Activated naive CD4-positive, alpha-beta T cell treated with anti-CD3 and anti-CD28 coated beads for 36 hours (primary cell): ENCODE data around the gene SULT6B1. TPM values are rescaled to one million over a fixed set of nuclear protein-coding genes. Genes with fewer than 3 reads are reported as not detected.
"Not testable (repeated sequence)": the region's sequence is repeated elsewhere in the genome, so short reads cannot be mapped to it uniquely, and the experiment has no call there.

ENCODE experiments used
- CTCF ChIA-PET: fragments of 350-600 bp; sonication (Branson Sonifier 250); formaldehyde crosslinking; loops from one replicate; lab custom pipeline; 2021; ENCODE audit warnings: antibody characterized with exemption; lab: Charles Lee
- DNase-seq: peaks from one replicate; pipeline ENCODE4 v3.0.0-alpha.2; 2020
- H3K27ac Mint-ChIP-seq: one replicate; pipeline ENCODE4 v1.8.0; 2021; ENCODE audit warnings: mild to moderate bottlenecking, mixed read lengths
- H3K27me3 Mint-ChIP-seq: one replicate; pipeline ENCODE4 v1.8.0; 2021; ENCODE audit warnings: low read depth, mixed read lengths
- H3K36me3 Mint-ChIP-seq: one replicate; pipeline ENCODE4 v1.8.0; 2021; ENCODE audit warnings: low read depth, mixed read lengths
- H3K4me1 Mint-ChIP-seq: one replicate; pipeline ENCODE4 v1.8.0; 2021; ENCODE audit warnings: low read depth, mixed read lengths
- H3K4me3 Mint-ChIP-seq: one replicate; pipeline ENCODE4 v1.8.0; 2021; ENCODE audit warnings: mild to moderate bottlenecking, moderate library complexity, mixed read lengths
- H3K9me3 Mint-ChIP-seq: one replicate; pipeline ENCODE4 v1.8.0; 2021; ENCODE audit warnings: mixed read lengths
- intact Hi-C: fragments of 100-400 bp; cut with micrococcal nuclease; formaldehyde crosslinking; loops from one replicate; pipeline ENCODE4 v1.15.1; 2023
- total RNA-seq, 2 experiments: library from RNA; stranded (reverse); gene quantifications; one replicate each; pipeline ENCODE4 v1.2.3, GENCODE V29; 2021

SULT6B1 gene
- total RNA-seq, 2 experiments from 2014 or later: not detected

- Mint-ChIP-seq H3K36me3 (peaks cover 72% of the 10 kb centered on the region), H3K27me3 (no peaks in the 10 kb centered on the region), H3K4me1 (peaks cover 25% of the 10 kb centered on the region), H3K9me3 (peaks cover 31% of the 10 kb centered on the region), H3K27ac (no peak overlapping the region), H3K4me3 (no peak overlapping the region)
- no peak for DNase-seq
- CTCF ChIA-PET: interaction anchor here (1.0 kb wide), 1 partner anchor 9 kb away, joined by 4 read pairs; no protein-coding TSS in a partner anchor
- intact Hi-C loops: loop anchor here (2.0 kb wide), 1 partner anchor 15 kb away; the partner anchor contains the start of gene CEBPZOS
Measured at GRCh38 chr2:37211939-37212338, 23.5 kb upstream of the SULT6B1 start.

DNA sequence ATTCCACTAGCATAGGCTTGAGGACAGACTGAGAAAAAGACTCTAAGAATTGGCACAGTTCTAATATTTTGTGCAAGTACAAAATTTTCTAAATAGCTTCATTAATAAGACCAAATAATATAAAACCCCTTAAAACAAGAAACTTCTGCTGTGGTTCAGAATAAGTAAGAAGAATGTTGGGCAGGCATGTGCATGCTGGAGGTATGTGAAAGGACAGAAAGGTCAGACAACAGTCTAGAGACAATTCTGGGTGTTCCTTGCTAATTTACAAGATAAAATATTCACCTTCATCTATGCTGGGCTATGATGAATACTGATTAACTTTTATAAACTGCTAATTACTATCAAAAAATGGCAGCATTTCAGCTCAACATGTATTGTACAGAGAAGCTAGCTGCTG lies 22.7 kb upstream of the SULT6B1 start:
- Mint-ChIP-seq H3K4me3 (no peak overlapping the region), H3K36me3 (peaks cover 74% of the 10 kb centered on the region), H3K27me3 (no peaks in the 10 kb centered on the region), H3K9me3 (peaks cover 36% of the 10 kb centered on the region), H3K27ac (no peak overlapping the region), H3K4me1 (peaks cover 28% of the 10 kb centered on the region)
- DNase-seq: no peak
- intact Hi-C loops: loop anchor here (2.0 kb wide), 1 partner anchor 14 kb away; the partner anchor contains the start of gene CEBPZOS
- CTCF ChIA-PET: interaction anchor here (1.0 kb wide), 1 partner anchor 8 kb away, joined by 4 read pairs; no protein-coding TSS in a partner anchor

DNA sequence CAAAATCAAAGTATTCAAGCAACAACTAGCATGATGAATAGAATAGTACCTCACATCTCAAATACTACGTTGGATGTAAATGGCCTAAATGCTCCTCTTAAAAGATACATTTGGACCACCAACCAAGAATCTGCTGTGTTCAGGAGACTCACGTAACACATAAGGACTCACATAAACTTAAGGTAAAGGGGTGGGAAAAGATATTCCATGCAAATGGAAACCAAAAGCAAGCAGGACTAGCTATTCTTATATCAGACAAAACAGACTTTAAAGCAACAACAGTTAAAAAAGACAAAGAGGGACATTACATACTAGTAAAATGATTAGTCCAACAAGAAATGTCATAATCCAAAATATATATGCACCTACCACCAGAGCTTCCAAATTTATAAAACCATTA lies 18.3 kb upstream of the SULT6B1 start:
- intact Hi-C loops, H3K27ac Mint-ChIP-seq, H3K27me3 Mint-ChIP-seq, DNase-seq, H3K4me3 Mint-ChIP-seq: not testable (repeated sequence)
- CTCF ChIA-PET: interaction anchor here (0.6 kb wide), 1 partner anchor 737 kb away, joined by 10 read pairs; no protein-coding TSS in a partner anchor
- H3K4me1 Mint-ChIP-seq: peaks cover 33% of the 10 kb centered on the region
- H3K9me3 Mint-ChIP-seq: peaks cover 44% of the 10 kb centered on the region
- H3K36me3 Mint-ChIP-seq: peaks cover 94% of the 10 kb centered on the region

DNA sequence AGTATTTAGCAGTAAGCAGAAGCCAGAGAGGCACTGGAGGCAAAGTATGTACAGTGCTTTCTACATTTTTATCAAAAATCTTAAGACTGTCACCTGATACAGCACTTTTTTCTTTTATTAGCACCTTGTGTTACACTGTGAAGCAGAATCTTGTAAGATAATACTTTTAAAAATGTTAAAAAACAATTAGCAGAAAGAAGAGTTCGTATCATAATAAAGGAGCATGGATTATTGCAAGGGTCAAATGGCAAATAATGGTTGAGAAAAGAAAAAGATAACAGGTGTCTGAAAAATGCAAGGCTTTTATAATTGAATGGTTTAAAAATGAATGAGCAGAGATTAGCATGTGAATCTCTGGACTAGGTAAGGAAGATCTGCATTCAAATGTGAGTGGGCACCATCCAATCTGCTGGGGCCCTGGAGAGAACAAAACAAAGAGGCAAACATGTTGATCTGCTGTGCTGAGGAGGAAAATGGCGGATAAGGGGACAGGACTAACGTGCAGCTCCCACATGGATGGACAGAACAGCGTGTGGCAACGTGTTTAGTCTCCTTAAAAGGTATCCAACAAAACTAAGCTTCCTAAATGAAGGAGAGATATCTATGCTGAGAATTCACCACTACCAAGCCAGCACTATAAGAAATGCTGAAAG lies 17.3 kb upstream of the SULT6B1 start:
- Mint-ChIP-seq H3K36me3 (peaks cover 86% of the 10 kb centered on the region), H3K9me3 (peaks cover 44% of the 10 kb centered on the region), H3K27me3 (no peaks in the 10 kb centered on the region), H3K27ac (no peak overlapping the region), H3K4me1 (peaks cover 34% of the 10 kb centered on the region), H3K4me3 (no peak overlapping the region)
- DNase-seq: no peak
- intact Hi-C loops: no loop called here
- CTCF ChIA-PET: interaction anchor here (0.6 kb wide), 1 partner anchor 736 kb away, joined by 10 read pairs; no protein-coding TSS in a partner anchor

DNA sequence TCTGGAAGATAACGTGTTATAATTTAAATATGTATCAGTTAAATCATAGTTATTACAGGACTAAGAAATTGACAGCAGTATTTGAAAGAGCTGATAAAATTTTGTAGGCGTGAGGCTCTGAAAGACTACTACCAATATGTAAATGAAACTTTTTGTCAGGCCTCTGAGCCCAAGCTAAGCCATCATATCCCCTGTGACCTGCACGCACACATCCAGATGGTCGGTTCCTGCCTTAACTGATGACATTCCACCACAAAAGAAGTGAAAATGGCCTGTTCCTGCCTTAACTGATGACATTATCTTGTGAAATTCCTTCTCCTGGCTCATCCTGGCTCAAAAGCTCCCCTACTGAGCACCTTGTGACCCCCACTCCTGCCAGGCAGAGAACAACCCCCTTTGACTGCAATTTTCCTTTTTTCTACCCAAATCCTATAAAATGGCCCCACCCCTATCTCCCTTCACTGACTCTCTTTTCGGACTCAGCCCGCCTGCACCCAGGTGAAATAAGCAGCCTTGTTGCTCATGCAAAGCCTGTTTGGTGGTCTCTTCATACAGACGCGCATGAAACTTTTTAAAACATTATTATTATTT lies 16.7 kb upstream of the SULT6B1 start:
- H3K36me3 Mint-ChIP-seq: peaks cover 83% of the 10 kb centered on the region
- intact Hi-C loops, CTCF ChIA-PET, DNase-seq, H3K4me3 Mint-ChIP-seq, H3K27me3 Mint-ChIP-seq: not testable (repeated sequence)
- peak overlapping the region; percentile 26 for H3K27ac Mint-ChIP-seq
- H3K9me3 Mint-ChIP-seq: peaks cover 43% of the 10 kb centered on the region
- H3K4me1 Mint-ChIP-seq: peaks cover 34% of the 10 kb centered on the region

DNA sequence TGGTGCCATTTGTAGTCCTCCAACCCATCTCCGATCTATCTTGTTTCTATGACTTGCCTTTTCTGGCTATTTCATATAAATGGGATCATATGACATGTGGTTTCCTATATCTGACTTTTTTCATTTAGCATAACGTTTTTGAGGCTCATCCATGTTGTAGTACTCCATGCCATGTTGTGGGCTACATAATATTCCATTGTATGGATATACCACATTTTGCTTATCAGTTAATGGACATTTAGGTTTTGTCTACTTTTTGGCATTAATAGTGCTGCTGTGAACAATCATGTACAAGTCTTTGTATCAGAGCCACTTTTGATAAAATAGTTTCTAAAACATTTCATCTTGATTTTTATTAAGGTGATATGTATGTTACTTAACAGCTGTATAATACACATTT lies 15.2 kb upstream of the SULT6B1 start:
- Mint-ChIP-seq H3K27ac (peak overlapping the region; percentile 67), H3K4me3 (no peak overlapping the region), H3K9me3 (peaks cover 31% of the 10 kb centered on the region), H3K4me1 (peaks cover 38% of the 10 kb centered on the region), H3K27me3 (no peaks in the 10 kb centered on the region), H3K36me3 (peaks cover 72% of the 10 kb centered on the region)
- CTCF ChIA-PET: interaction anchor here (1.7 kb wide), 1 partner anchor 8 kb away, joined by 4 read pairs; no protein-coding TSS in a partner anchor
- no peak for DNase-seq
- intact Hi-C loops: no loop called here

DNA sequence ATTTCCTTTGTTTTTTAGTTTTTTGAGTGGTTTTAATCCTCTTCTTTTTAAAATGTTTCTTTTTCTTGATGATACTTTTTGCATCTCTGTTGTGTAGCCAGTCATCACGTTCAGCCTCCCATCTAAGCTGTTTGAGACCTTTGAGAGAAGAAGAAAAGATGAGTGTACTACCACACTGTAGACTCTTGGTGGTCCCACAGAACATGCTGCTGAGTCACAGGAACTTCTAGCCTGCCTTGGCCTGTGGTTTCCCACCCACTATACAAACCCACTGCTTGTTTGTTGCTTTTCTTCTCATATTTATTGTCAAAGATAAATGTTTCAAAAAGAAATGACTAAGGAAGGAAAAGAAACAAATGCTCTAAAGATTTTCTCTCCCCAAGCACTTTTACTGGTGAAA lies 13.3 kb upstream of the SULT6B1 start:
- peaks cover 35% of the 10 kb centered on the region for H3K4me1 Mint-ChIP-seq
- H3K9me3 Mint-ChIP-seq: peaks cover 12% of the 10 kb centered on the region
- peaks cover 53% of the 10 kb centered on the region for H3K36me3 Mint-ChIP-seq
- peak overlapping the region; percentile 66 for H3K27ac Mint-ChIP-seq
- CTCF ChIA-PET: no interaction called here
- H3K27me3 Mint-ChIP-seq: no peaks in the 10 kb centered on the region
- peak; percentile 13 for DNase-seq
- no peak overlapping the region for H3K4me3 Mint-ChIP-seq
- intact Hi-C loops: no loop called here

DNA sequence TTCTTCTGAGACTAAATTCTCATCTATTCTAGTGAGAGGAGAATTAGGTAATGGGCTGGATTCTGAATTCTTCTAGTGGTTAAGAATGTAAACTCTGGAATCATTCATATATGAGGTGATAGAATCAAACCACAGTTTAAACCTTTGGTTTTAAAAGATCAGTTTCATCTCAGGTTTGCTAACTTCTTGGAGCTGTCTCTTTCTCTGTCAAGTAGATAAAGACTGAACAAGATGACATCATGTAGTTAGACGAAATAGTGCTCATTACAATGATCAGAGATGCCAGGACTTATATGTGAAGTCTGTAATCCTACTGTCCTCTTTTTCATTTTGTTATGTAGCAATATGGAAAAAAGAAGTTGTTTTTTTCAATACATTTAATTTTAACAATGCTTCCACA lies 12.7 kb upstream of the SULT6B1 start:
- H3K27me3 Mint-ChIP-seq: no peaks in the 10 kb centered on the region
- H3K36me3 Mint-ChIP-seq: peaks cover 49% of the 10 kb centered on the region
- H3K27ac Mint-ChIP-seq: peak overlapping the region; percentile 66
- intact Hi-C loops: no loop called here
- no peak overlapping the region for H3K4me3 Mint-ChIP-seq
- DNase-seq: no peak
- peaks cover 8% of the 10 kb centered on the region for H3K9me3 Mint-ChIP-seq
- peaks cover 33% of the 10 kb centered on the region for H3K4me1 Mint-ChIP-seq
- CTCF ChIA-PET: interaction anchor here (0.7 to 1.2 kb wide), 2 partner anchors 14 to 45 kb away, joined by 3 to 4 read pairs; no protein-coding TSS in a partner anchor

DNA sequence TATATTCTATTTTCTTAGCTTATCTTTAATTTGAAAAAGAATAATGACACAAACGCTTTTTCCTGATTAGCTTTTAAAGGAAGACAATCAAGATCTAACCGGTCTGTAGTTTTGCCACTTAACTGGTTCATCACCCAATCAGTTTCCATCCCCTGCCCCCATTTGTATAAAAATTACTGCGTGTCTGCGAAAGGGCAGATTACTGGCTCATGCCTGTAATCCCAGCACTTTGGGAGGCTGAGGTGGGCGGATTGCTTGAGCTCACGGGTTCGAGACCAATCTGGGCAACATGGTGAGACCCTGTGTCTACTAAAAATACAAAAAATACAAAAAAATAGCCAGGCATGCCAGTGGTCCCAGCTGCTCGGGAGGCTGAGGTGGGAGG lies 10.2 kb upstream of the SULT6B1 start:
- peaks cover 32% of the 10 kb centered on the region for H3K4me1 Mint-ChIP-seq
- H3K36me3 Mint-ChIP-seq: peaks cover 24% of the 10 kb centered on the region
- CTCF ChIA-PET: no interaction called here
- intact Hi-C loops: no loop called here
- H3K27me3 Mint-ChIP-seq: no peaks in the 10 kb centered on the region
- H3K9me3 Mint-ChIP-seq: peaks cover 2% of the 10 kb centered on the region
- peak overlapping the region; percentile 30 for H3K27ac Mint-ChIP-seq
- DNase-seq: no peak
- no peak overlapping the region for H3K4me3 Mint-ChIP-seq

DNA sequence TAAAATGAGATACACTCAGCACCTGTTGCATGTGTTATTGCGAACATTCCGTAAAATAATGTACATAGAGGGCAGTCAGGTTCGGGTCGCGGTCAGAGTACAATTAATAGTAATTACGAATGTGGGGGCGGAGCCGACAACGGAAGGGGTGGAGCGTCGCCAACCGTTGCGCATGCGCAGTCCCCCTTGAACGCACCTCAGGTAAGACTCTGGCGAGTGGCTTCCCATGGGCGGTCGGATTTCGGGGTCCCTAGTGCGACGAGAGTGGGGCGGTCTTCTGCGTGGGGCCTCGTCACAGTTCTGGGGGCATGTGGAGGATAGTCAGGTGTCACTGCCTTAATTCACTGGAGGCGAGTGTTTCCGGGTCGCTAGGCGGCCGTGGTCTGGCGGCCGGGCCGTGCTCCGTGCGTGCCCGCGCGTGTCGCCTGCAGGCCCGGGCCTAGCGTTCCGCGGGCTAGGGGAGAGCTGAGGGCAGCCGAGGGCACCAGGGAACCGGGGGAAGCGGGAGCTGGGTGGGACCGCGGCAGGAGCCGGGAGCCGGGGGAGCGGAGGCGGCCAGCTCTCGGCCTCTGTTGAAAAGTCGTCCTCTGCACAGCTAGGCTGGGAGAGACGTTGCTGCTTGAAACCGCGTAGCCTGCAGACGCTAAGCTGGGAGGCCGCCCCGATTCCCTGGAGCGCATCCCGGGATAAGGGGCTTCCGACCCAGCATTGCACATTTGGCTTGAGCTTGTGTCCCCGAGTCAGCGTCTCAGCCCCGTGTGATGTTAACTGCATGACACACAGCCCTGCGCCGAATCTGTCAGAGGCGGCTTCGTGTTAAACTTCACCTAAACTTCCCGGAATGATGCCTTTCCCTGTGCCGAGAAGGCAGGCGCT lies 8.1 kb upstream of the SULT6B1 start, which contains the start of gene CEBPZOS:
TSS of gene CEBPZOS (plus strand) at position 177 of the 876 bp plus-strand sequence. CDS start 3,209 bp downstream, outside the sequence.
- Mint-ChIP-seq H3K4me3 (peak within 1 kb of the TSS; percentile 98), H3K27me3 (no peaks in the 10 kb centered on the region), H3K27ac (peak within 1 kb of the TSS; percentile 97), H3K9me3 (no peaks in the 10 kb centered on the region), H3K36me3 (peaks cover 10% of the 10 kb centered on the region), H3K4me1 (peaks cover 23% of the 10 kb centered on the region)
- intact Hi-C loops: loop anchor here (1.0 to 2.0 kb wide), 7 partner anchors 14 to 230 kb away; partner anchors contain the start of genes CEBPZ, GPATCH11, HEATR5B and NDUFAF7
- CTCF ChIA-PET: interaction anchor here (0.8 kb wide), 1 partner anchor 29 kb away, joined by 3 read pairs; no protein-coding TSS in a partner anchor
- peak; percentile 93 for DNase-seq

- H3K36me3 Mint-ChIP-seq, H3K27me3 Mint-ChIP-seq, H3K9me3 Mint-ChIP-seq, DNase-seq, CTCF ChIA-PET: not testable (repeated sequence)
- peak overlapping the region; percentile 97 for H3K27ac Mint-ChIP-seq
- intact Hi-C loops: loop anchor here (1.0 to 2.0 kb wide), 7 partner anchors 15 to 230 kb away; partner anchors contain the start of genes CEBPZ, GPATCH11, HEATR5B and NDUFAF7
- peak overlapping the region; percentile 98 for H3K4me3 Mint-ChIP-seq
- peaks cover 23% of the 10 kb centered on the region for H3K4me1 Mint-ChIP-seq
Measured at GRCh38 chr2:37195862-37196319, 7.4 kb upstream of the SULT6B1 start.
